ENCODE results near the gene CCNB1IP1. TPM values are rescaled to one million over a fixed set of nuclear protein-coding genes. Genes with fewer than 3 reads are reported as not detected.

The CCNB1IP1 gene
- total RNA-seq, 2 donors from 2014 or later, result 34.6 to 47.8 TPM

DNA sequence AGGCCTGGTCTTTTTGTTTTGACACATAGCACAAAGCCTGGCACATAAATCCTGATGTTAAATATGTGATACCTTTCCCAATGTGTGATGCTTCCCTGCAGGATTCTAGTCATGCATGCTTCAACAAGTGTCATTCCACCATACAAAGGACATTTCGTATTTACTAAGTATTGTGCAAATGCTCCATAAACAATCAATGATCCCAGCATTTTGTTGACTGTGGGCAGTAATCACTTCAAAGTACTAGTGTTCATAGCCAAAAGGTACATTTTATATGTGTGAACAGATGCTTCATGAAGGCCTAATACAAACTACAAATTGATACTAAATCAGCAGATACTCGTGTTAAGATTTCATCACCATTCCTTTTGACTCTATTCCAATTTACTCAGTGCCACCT lies 4.4 kb downstream of the CCNB1IP1 start:
- Histone ChIP-seq H3K9me3 (no peaks in the 10 kb centered on the region), H3K27me3 (replicated peaks; ENCODE audit: insufficient read depth) (no peaks in the 10 kb centered on the region), H3K4me1 (replicated peaks) (no peaks in the 10 kb centered on the region), H3K36me3 (no peaks in the 10 kb centered on the region), H3K4me3 (no peak overlapping the region), H3K27ac (no peak overlapping the region)
- intact Hi-C loops (cut with DNase I), result no loop called here
- DNase-seq (ENCODE audit: low spot score), result no peak
- TF ChIP-seq, protein P1, sequence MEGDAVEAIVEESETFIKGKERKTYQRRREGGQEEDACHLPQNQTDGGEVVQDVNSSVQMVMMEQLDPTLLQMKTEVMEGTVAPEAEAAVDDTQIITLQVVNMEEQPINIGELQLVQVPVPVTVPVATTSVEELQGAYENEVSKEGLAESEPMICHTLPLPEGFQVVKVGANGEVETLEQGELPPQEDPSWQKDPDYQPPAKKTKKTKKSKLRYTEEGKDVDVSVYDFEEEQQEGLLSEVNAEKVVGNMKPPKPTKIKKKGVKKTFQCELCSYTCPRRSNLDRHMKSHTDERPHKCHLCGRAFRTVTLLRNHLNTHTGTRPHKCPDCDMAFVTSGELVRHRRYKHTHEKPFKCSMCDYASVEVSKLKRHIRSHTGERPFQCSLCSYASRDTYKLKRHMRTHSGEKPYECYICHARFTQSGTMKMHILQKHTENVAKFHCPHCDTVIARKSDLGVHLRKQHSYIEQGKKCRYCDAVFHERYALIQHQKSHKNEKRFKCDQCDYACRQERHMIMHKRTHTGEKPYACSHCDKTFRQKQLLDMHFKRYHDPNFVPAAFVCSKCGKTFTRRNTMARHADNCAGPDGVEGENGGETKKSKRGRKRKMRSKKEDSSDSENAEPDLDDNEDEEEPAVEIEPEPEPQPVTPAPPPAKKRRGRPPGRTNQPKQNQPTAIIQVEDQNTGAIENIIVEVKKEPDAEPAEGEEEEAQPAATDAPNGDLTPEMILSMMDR (IDR thresholded peaks at IDR 0.05), result no peak
- no peak for TF ChIP-seq POLR2AphosphoS5 (IDR thresholded peaks at IDR 0.05)
- TF ChIP-seq POLR2A (IDR thresholded peaks at IDR 0.05), result no peak
- 29% methylated on average over 2 of the region's 2 CpGs for WGBS

DNA sequence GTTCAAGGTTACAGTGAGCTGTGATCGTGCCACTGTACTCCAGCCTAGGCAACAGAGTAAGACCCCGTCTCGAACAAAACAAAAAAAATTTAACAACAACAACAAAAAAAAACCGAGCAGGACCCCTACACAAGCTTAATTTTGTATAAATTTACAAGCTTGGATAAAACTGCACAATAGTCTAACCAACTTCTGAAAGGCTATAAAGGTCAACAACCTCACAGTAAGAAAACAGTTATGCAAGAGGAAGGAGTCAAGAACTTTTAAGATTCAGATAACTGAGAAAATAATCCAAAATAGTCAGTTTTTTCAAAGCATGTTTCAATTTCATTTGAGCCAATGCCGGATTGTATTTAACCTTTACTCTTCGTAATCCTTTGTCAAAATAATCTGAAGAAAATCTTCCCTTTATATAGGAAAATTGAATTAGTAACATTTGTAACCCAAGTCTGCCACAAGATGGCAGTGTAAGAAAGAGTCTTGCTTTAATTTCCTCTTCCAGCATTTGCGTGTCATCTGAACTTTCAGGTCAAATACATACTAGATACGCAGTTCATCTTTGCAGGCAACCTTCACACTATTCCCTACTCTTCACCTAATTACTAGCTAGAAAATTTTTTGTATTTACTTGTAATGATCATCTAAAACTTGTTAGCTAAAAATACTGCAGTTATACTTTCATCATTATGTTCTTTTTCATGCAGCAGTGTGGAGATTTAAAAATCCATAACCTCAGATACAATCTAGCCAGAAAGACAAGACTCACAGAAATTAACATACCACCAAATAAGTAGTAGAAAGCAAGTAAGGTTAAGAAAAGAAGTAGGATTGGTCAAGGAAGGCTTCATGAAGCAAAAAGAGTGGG lies 5.8 kb downstream of the CCNB1IP1 start:
- WGBS, result 43% methylated on average over 8 of the region's 8 CpGs
- intact Hi-C loops (cut with DNase I), result no loop called here

DNA sequence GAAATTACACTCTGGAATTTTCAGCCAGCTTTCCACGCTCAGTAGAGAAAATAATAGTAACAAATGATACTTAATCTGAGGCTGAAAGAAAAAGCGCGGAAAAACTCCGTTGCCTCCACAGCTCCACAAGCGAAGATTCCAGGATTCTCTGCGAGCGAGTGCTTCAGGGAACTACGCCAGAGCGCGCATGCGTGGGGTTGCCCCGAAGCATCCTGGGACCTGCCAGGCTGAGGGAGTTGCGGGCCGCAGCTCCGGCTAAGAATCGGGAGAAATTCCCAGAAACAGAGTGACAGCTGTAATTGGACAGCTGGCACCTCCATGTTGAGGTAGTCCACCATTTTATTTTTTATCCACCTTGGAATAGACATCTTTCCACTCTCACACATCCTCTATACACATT lies 15.4 kb downstream of the CCNB1IP1 start:
- Histone ChIP-seq H3K4me1 (replicated peaks) (no peaks in the 10 kb centered on the region), H3K9me3 (no peaks in the 10 kb centered on the region), H3K36me3 (no peaks in the 10 kb centered on the region), H3K27me3 (replicated peaks; ENCODE audit: insufficient read depth) (no peaks in the 10 kb centered on the region), H3K4me3 (no peak overlapping the region), H3K27ac (no peak overlapping the region)
- TF ChIP-seq, protein P1 (IDR thresholded peaks at IDR 0.05), result no peak
- no peak for TF ChIP-seq POLR2AphosphoS5 (IDR thresholded peaks at IDR 0.05)
- TF ChIP-seq POLR2A (IDR thresholded peaks at IDR 0.05), result no peak
- intact Hi-C loops (cut with DNase I), result no loop called here
- WGBS, result 95% methylated on average over 16 of the region's 16 CpGs
- no peak for DNase-seq (ENCODE audit: low spot score)

More for the DNA sequence above, 5.8 kb downstream of the CCNB1IP1 start:
- no peaks in the 10 kb centered on the region for H3K4me1 ChIP-seq (replicated peaks)
- H3K9me3 ChIP-seq, result no peaks in the 10 kb centered on the region
- DNase-seq (ENCODE audit: low spot score), result peak; percentile 32
- TF ChIP-seq POLR2A (IDR thresholded peaks at IDR 0.05) (no peak), POLR2AphosphoS5 (IDR thresholded peaks at IDR 0.05) (peak; percentile 41)
- TF ChIP-seq, protein P1 (IDR thresholded peaks at IDR 0.05), result peak; percentile 27 to 83 (median 75)
- H3K36me3 ChIP-seq, result no peaks in the 10 kb centered on the region
- no peaks in the 10 kb centered on the region for H3K27me3 ChIP-seq (replicated peaks; ENCODE audit: insufficient read depth)
- no peak overlapping the region for H3K4me3 ChIP-seq
- H3K27ac ChIP-seq, result no peak overlapping the region

DNA sequence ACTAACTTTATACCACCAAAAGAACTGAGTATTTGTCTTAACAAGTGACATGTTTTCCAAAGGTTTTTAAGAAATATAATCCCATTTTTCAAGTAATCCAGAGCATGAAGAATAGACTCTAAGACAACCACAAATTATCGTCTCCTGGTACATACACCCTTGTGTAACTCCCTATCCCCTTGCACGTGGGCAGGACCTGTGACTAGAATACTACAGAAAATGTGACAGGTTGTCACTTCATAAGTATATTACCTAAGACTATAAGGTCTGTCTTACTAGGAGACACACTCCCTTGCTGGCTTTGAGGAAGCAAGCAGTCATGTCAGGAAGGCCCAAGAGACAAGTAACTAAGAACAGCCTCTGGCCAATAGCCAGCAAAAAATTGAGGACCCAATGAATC lies 19.1 kb downstream of the CCNB1IP1 start:
- no peak overlapping the region for H3K4me3 ChIP-seq
- no peak overlapping the region for H3K27ac ChIP-seq
- no peaks in the 10 kb centered on the region for H3K36me3 ChIP-seq
- intact Hi-C loops (cut with DNase I), result no loop called here
- no peaks in the 10 kb centered on the region for H3K27me3 ChIP-seq (replicated peaks; ENCODE audit: insufficient read depth)
- no peaks in the 10 kb centered on the region for H3K9me3 ChIP-seq
- DNase-seq (ENCODE audit: low spot score), result no peak
- TF ChIP-seq POLR2AphosphoS5 (IDR thresholded peaks at IDR 0.05), result no peak
- TF ChIP-seq, protein P1 (IDR thresholded peaks at IDR 0.05), result no peak
- TF ChIP-seq POLR2A (IDR thresholded peaks at IDR 0.05), result no peak
- H3K4me1 ChIP-seq (replicated peaks), result no peaks in the 10 kb centered on the region
- WGBS, result 87% methylated on average over 2 of the region's 2 CpGs

DNA sequence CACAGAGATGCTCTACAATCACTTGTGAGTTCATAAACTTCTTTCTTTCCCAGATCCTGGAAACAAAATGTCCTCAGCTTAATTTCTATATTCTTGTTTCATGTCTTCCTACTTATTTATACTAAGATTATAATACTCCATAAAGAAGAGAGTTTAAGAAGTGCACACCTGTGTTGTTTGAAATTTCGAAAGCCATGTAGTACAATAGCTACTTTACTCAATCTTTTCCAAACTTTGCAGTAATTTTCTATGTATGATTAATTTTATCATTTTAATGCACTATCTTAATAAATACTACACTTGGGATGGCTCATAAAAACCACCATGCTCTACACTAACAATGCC lies 27.0 kb downstream of the CCNB1IP1 start:
- Histone ChIP-seq H3K9me3 (no peaks in the 10 kb centered on the region), H3K4me1 (replicated peaks) (peaks cover 2% of the 10 kb centered on the region), H3K36me3 (no peaks in the 10 kb centered on the region), H3K27me3 (replicated peaks; ENCODE audit: insufficient read depth) (no peaks in the 10 kb centered on the region), H3K27ac (no peak overlapping the region), H3K4me3 (peak overlapping the region in 1 of 2 donors; percentile 62)
- WGBS, result 88% methylated on average over 1 of the region's 1 CpG
- intact Hi-C loops (cut with DNase I), result no loop called here
- DNase-seq (ENCODE audit: low spot score), result no peak
- TF ChIP-seq, protein P1 (IDR thresholded peaks at IDR 0.05), result peak in 1 of 4 experiments; percentile 4
- TF ChIP-seq POLR2AphosphoS5 (IDR thresholded peaks at IDR 0.05), result no peak

Measured in prostate gland (tissue), 2 donors.